ENCODE results near the gene SPDYE16.
A peak's percentile ranks its signal among the peaks of the same experiment; 100 is the strongest.
"Not testable (repeated sequence)": the region's sequence is repeated elsewhere in the genome, so short reads cannot be mapped to it uniquely, and the experiment has no call there.

Gene SPDYE16, protein sequence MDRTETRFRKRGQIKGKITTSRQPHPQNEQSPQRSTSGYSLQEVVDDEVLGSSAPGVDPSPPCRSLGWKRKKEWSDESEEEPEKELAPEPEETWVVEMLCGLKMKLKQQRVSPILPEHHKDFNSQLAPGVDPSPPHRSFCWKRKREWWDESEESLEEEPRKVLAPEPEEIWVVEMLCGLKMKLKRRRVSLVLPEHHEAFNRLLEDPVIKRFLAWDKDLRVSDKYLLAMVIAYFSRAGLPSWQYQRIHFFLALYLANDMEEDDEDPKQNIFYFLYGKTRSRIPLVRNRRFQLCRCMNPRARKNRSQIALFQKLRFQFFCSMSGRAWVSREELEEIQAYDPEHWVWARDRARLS

DNA sequence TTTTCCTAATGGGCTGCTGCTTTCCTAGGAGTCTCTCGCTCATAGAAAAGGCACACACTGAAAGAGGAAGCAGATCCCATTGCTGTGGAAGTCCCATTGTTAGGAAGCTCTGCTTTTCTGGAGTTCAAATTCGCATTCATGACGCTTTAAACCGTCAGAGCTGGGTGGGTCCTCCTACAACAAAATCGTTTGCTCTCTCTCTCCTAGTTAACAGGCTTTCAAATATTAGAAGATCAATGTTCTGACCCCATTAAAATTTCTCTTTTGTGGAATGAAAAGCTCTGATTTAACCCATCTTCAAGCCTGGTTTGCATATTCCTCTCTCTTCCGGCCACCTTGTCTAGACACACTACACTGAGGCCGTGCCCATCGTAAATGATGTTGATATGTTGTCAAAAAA, at the start of gene SPDYE16:
Gene SPDYE16 (minus strand): TSS at position 101 of the 400 bp plus-strand sequence. CDS start 1,838 bp downstream, outside the sequence.
- not testable (repeated sequence) for H3K36me3 Mint-ChIP-seq (ENCODE audit: low read depth); H3K9me3 Mint-ChIP-seq; H3K27ac Mint-ChIP-seq; H3K4me1 Mint-ChIP-seq; DNase-seq; ATAC-seq; H3K27me3 Mint-ChIP-seq; H3K4me3 Mint-ChIP-seq

DNA sequence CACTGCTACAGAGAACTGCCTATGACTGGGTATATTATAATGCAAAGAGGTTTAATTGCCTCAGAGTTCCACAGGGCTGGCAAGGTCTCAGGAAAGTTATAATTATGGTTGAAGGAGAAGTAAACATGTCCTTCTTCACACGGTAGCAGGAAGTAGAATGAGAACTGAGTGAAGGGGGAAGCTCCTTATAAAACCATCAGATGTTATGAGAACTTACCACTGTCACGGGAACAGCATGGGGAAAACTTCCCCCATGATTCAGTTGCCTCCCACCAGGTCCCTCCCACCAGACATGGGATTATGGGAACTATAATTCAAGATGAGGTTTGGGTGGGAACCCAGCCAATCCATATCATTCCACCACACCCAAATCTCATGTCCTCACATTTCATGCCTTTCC, 49.6 kb upstream of the SPDYE16 start:
- H3K27ac Mint-ChIP-seq, H3K9me3 Mint-ChIP-seq, ATAC-seq, H3K4me3 Mint-ChIP-seq, H3K27me3 Mint-ChIP-seq, DNase-seq: not testable (repeated sequence)
- Mint-ChIP-seq H3K4me1 (peaks cover 39% of the 10 kb centered on the region), H3K36me3 (ENCODE audit: low read depth) (peaks cover 19% of the 10 kb centered on the region)

DNA sequence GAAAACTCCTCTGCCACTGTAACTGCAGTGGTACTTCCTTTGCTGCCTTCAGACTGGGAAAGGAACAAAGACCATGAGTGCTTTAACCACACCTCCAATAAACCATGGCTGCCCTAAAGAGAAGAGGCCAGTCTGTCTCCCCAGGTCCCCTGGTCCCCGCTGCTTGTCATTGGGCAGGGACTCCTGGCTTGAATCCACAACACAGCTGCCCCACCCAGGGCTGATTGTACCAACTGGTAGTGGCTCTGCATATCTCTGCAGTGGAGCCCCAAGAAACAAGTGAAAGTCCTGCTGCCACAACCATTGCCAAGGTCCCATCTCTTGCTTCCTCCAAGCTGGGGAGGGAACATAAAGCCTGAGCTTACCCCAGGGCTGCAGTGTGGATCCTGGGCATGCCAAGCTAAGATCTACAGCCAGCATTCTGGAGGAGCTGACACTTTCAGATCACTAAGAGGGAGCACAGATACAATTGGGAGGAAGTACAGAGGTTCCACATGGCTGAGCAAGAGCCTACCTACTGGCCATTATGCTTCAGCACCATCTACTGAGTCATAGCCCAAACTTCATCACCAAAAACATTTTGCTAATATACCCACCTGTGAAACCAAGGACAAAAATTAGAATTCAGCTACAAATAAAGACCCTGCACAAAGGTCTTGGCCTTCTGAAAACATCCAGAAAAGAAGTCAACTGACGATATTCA, 48.7 kb upstream of the SPDYE16 start:
- not testable (repeated sequence) for H3K4me3 Mint-ChIP-seq, ATAC-seq, H3K27ac Mint-ChIP-seq, H3K27me3 Mint-ChIP-seq, DNase-seq, H3K9me3 Mint-ChIP-seq
- Mint-ChIP-seq H3K4me1 (peaks cover 41% of the 10 kb centered on the region), H3K36me3 (ENCODE audit: low read depth) (peaks cover 21% of the 10 kb centered on the region)

DNA sequence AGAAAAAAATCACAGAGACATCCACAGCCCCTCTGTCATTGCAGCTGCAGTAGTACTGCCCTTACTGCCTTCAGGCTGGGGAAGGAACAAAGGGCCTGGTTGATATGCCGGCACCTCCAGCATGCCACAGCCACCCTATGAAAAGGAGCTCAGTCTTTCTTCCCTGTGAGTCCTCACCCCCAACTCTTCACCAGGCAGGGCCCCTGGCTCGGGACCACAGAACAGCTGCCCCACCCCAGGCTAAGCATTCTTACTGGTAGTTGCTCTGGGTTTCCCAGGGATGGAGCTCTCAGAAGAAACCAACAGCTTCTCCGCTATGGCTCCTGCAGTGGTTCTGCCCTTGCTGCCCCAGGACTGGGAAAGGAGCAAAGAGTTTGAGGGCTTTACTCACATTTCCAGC, 47.9 kb upstream of the SPDYE16 start:
- not testable (repeated sequence) for H3K27me3 Mint-ChIP-seq, H3K27ac Mint-ChIP-seq, DNase-seq, H3K9me3 Mint-ChIP-seq, H3K4me3 Mint-ChIP-seq, ATAC-seq
- H3K4me1 Mint-ChIP-seq = peaks cover 42% of the 10 kb centered on the region
- H3K36me3 Mint-ChIP-seq (ENCODE audit: low read depth) = peaks cover 20% of the 10 kb centered on the region

DNA sequence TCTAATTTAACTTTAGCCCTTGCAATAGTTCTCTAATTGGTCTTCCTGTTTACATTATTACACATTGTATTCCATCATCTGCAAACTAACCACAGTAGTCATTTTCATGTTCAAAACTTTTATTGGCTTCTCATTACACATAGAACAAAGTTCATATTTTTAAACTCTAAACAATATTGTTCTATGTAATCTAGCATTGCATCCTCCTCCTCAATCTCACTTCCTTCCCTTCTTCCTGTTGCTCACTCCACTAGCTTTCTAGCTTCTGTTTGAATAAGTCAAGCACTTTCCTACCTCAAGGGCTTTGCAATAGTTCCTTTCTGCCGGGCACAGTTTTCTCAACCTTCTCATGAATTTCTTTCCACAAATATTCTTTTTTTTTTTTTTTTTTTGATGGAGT, 45.5 kb upstream of the SPDYE16 start:
- H3K27me3 Mint-ChIP-seq, DNase-seq, H3K4me3 Mint-ChIP-seq, ATAC-seq, H3K9me3 Mint-ChIP-seq: not testable (repeated sequence)
- Mint-ChIP-seq H3K27ac (peak overlapping the region; percentile 86), H3K4me1 (peaks cover 47% of the 10 kb centered on the region), H3K36me3 (ENCODE audit: low read depth) (peaks cover 15% of the 10 kb centered on the region)

DNA sequence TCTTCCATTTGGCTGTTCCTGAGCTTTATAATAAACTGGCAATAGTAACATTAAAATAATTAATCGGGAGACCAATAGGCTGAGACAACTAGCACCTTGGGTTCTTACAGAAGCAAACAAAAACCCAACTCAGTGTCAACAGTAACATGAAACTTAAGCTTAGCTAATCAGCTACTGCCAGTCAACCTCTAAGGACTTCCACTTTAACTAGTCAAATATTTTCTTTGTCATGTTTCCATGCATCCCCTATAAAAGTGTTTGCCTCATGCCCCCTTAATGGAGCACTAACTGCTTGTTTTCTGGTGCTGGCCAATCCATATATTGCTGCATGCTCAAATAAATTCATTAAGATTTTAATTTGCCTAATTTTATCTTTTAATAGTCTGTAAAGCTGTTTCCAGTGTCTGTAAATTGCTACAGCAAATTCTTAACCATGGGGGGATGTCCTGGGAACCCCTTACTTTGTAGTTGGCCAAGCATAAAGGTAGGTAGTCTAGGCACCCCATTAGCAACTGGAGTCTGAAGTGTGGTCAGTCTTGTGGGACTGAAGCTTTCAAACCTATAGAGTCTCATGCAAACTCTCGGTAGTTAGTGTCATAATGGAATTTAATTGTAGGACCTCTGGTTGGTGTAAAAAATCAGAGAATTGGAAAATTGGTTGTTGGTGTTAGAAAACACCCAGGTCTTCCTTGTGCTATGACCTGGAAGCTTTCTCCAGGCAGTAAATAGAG, 43.7 kb upstream of the SPDYE16 start:
- Mint-ChIP-seq H3K4me3 (peak overlapping the region; percentile 58), H3K36me3 (ENCODE audit: low read depth) (peaks cover 12% of the 10 kb centered on the region), H3K4me1 (peaks cover 54% of the 10 kb centered on the region), H3K27ac (peak overlapping the region; percentile 86)
- peak; percentile 42 for ATAC-seq
- DNase-seq, H3K9me3 Mint-ChIP-seq, H3K27me3 Mint-ChIP-seq: not testable (repeated sequence)

DNA sequence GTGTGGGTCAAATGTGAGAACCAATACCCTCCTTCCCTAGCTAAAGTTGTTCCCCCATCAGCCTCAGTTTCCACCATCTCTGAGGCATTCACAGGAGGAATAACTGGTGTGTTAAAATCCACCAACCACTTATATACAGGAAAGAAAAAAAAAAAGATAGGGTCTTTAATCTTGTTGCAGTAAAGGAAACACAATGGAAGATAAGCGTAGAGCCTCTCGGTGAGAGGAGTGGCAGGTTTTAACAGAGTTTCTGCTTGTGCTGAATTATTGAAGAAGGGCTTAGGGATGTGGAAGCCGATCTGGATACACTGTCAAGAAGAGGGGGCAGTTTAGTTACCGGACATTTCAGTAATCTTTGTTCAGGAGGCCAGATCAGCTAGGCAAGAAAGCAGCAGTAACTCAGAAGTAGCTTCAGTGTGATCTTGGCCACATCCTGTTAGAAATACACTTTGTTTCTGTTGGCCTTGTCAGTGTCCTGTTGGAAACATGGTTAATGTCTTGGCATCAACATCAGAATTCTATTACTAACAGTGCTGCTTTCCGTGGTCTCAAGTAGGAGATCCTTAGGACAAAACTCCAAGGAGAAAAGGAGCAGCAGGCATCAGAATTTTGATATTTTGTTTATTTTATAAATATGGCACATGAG, 40.7 kb upstream of the SPDYE16 start:
- not testable (repeated sequence) for DNase-seq; H3K36me3 Mint-ChIP-seq (ENCODE audit: low read depth); H3K27me3 Mint-ChIP-seq; ATAC-seq; H3K9me3 Mint-ChIP-seq
- Mint-ChIP-seq H3K4me3 (peak overlapping the region; percentile 18), H3K27ac (peak overlapping the region; percentile 69), H3K4me1 (peaks cover 56% of the 10 kb centered on the region)

DNA sequence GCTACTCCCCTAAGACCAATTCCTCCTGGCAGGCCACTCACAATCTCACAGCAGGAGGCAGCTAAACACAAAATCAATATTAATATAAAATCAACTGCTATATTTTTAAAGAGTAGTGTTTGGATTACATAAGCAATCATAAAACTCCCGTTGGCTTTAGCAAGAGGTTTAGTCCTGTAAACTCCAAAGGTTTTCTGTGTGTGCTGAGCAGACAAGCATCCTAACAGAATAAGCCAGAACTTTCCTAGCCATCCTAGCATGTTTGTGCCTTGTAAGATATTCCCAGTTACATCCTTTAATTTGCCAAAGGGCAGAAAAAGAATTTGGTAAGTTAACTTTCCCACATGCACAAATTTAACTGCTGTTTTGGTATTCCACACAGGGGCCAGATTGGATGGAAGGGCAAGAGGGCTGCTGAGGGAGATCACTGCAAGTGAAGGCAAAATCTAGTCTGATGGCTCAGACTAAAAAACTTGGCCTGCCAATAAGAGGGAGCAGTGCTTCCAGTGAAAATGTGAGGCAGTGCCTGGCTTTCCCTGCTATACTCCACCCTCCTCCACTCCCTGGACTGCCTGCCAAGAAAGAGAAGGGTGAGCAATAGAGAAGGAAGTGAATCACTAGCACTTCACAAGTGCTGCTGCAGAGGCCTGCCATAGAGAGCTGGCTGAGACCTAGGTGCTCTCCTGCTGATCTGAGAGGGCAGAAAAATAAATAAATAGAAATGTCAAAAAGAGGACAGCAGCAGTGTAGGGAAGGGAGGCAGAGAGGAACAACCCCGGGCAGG, 39.9 kb upstream of the SPDYE16 start:
- not testable (repeated sequence) for H3K27me3 Mint-ChIP-seq, H3K9me3 Mint-ChIP-seq
- peak overlapping the region; percentile 18 for H3K4me3 Mint-ChIP-seq
- H3K4me1 Mint-ChIP-seq = peaks cover 50% of the 10 kb centered on the region
- DNase-seq = peak; percentile 20
- H3K36me3 Mint-ChIP-seq (ENCODE audit: low read depth) = peaks cover 12% of the 10 kb centered on the region
- H3K27ac Mint-ChIP-seq = peak overlapping the region; percentile 69
- ATAC-seq = peak; percentile 96

DNA sequence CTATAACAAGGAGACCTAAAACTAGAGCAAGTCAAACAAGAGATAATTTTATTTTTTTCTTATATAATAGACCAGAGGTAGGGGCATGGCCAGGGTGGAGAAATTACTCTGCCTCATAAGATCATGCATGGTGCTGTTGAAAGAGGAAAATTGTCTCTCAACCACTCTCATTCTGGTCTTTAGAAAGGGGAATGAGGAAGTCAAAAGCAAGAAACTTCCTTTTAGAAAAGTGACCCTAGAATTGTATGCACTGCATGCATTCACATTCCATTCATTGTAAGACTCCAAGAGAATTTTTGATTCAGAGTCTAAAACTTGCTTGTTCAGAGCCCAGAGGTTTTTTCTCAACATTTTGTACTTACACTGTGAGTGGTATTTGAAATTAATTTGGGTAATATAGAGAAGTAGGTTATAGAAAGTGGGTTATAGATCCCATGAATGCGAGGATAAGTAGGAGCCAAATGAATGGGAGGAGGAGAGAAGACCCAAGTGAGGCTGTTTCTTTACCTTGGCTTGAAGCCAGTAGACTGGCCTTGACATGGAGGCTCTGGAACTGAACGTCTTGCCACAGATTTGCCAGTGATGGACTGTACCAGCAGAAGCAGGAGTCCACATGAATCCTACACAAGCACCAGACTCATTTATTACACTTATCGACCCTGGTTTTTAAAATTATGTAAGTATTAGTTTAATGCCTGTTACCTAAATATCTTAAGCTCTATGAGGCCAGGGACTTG, 33.0 kb upstream of the SPDYE16 start:
- ATAC-seq, DNase-seq, H3K27ac Mint-ChIP-seq, H3K4me1 Mint-ChIP-seq, H3K27me3 Mint-ChIP-seq, H3K4me3 Mint-ChIP-seq, H3K9me3 Mint-ChIP-seq: not testable (repeated sequence)
- H3K36me3 Mint-ChIP-seq (ENCODE audit: low read depth) = peaks cover 19% of the 10 kb centered on the region

DNA sequence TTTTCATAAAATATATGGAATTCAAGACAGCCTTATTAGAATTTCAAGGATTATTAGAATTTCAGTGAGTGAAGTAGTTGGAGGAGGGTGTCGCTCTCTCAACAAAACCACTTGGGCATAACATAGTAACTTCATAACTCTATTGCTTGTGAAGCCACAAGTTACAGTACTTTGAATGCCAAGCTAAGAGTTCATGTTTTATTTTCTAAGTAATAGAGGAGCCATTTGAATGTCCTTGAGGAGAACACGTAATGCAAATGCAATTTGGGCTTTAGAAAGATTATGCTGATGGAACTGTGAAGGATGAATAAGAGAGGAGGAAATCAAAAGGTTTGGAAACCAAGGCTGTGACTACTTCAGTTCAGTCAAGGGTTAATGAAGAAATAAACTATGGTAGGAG, 32.3 kb upstream of the SPDYE16 start:
- H3K27me3 Mint-ChIP-seq, H3K4me3 Mint-ChIP-seq, DNase-seq, H3K4me1 Mint-ChIP-seq, H3K9me3 Mint-ChIP-seq, ATAC-seq, H3K27ac Mint-ChIP-seq: not testable (repeated sequence)
- peaks cover 21% of the 10 kb centered on the region for H3K36me3 Mint-ChIP-seq (ENCODE audit: low read depth)

DNA sequence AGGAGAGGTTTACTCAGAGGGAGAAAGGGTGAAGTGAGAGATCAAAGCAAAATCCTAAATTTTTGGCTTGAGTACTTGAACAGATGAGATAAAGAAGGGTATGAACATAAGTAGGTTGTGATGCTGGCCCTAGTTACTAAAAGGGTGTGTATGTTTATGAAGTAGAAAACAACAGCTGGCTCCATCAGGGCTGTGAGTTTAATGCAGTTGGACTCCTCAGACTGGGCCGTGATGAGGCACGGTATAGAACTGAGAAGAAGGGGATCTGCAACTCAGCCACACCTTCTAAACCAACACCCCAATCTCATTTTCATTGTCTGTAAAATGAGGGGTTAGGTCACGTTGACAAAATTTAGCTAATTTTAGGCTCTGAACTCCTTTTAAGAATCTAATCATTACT, 29.2 kb upstream of the SPDYE16 start:
- not testable (repeated sequence) for ATAC-seq, H3K4me1 Mint-ChIP-seq, H3K4me3 Mint-ChIP-seq, H3K27me3 Mint-ChIP-seq, H3K9me3 Mint-ChIP-seq, DNase-seq
- Mint-ChIP-seq H3K27ac (peak overlapping the region; percentile 25), H3K36me3 (ENCODE audit: low read depth) (peaks cover 22% of the 10 kb centered on the region)

DNA sequence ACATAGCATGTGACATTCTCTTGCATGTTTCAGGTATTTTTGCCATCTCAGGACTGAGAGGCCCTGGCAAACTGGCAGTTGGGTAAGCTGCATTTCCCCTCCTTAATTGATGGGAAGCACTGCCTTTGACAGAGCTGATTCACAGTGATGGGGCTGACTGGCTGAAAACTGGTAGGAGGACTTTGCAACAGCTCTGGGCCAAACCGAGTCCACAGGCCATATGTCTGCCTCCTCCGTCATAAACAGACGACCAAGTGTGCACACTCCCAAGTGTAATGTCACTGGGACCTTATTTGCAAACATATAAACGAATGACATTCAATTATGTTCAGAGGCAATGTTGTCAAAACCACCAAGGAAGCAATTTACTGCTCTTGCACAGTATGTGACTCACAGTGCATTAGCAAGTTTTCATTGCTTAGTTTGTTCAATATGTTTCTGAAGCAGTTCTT, 27.3 kb upstream of the SPDYE16 start:
- H3K4me3 Mint-ChIP-seq, H3K27me3 Mint-ChIP-seq, H3K9me3 Mint-ChIP-seq, DNase-seq, H3K4me1 Mint-ChIP-seq, ATAC-seq, H3K27ac Mint-ChIP-seq: not testable (repeated sequence)
- H3K36me3 Mint-ChIP-seq (ENCODE audit: low read depth) = peaks cover 28% of the 10 kb centered on the region

DNA sequence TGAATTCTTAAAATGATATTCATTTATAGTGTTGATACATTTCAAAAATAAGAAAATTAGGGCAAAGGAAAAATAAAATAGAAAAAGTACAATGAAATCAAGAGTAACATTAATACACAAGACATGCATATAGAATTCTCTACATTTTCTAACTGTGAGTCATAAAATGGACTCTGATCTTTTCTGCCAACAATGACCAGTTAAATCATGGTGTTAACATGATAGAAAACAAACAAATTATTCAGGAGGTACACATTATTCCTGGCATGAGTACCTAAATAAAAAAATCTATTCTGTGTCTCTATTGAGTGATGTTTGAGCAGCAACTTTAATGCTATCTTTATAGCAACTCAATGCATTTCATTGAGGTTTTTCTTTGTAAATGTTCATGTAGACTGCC, 25.6 kb upstream of the SPDYE16 start:
- DNase-seq, H3K9me3 Mint-ChIP-seq, ATAC-seq, H3K27ac Mint-ChIP-seq, H3K4me3 Mint-ChIP-seq, H3K27me3 Mint-ChIP-seq: not testable (repeated sequence)
- Mint-ChIP-seq H3K36me3 (ENCODE audit: low read depth) (peaks cover 33% of the 10 kb centered on the region), H3K4me1 (peaks cover 14% of the 10 kb centered on the region)

Measured in activated naive CD8-positive, alpha-beta T cell treated with anti-CD3 and anti-CD28 coated beads, Interleukin-2, amount 50 U/mL, for 24 hours (primary cell).